IPS-20b (cell line): ENCODE data around the gene PTPRE.

Experiments
- H3K27ac ChIP-seq: one replicate; pipeline ENCODE4 v1.5.1; 2013; ENCODE audit warnings: low read length
- H3K27me3 ChIP-seq: 2 replicates; pipeline ENCODE4 v1.6.1; 2013; ENCODE audit warnings: mild to moderate bottlenecking, low read length, inconsistent platforms; ENCODE audit not compliant: insufficient read depth
- H3K36me3 ChIP-seq: 2 replicates; pipeline ENCODE4 v1.6.1; 2013; ENCODE audit warnings: low read depth, mild to moderate bottlenecking, inconsistent platforms, low read length, moderate library complexity; ENCODE audit not compliant: insufficient read depth
- H3K4me1 ChIP-seq: 2 replicates; pipeline ENCODE4 v1.6.1; 2013; ENCODE audit warnings: mild to moderate bottlenecking, control low read depth, inconsistent platforms, low read length, moderate library complexity; ENCODE audit not compliant: insufficient read depth
- H3K4me3 ChIP-seq: 2 replicates; pipeline ENCODE4 v1.5.1; 2013; ENCODE audit warnings: mild to moderate bottlenecking, low read length, inconsistent platforms
- H3K9ac ChIP-seq: 2 replicates; pipeline ENCODE4 v1.6.1; 2013; ENCODE audit warnings: low read depth, mild to moderate bottlenecking, inconsistent platforms, low read length, moderate library complexity
- H3K9me3 ChIP-seq: 2 replicates; pipeline ENCODE4 v1.6.1; 2013; ENCODE audit warnings: mild to moderate bottlenecking, low read depth, low read length, inconsistent platforms; ENCODE audit not compliant: insufficient read depth

PTPRE gene

GRCh38 chr10:128030498-128031072, 123.7 kb downstream of the PTPRE start:
- no peak overlapping the region for H3K9ac ChIP-seq
- H3K27ac ChIP-seq, result no peak overlapping the region
- H3K4me3 ChIP-seq, result no peak overlapping the region
- H3K9me3 ChIP-seq, result no peaks in the 10 kb centered on the region
- H3K36me3 ChIP-seq, result no peaks in the 10 kb centered on the region
- no peaks in the 10 kb centered on the region for H3K4me1 ChIP-seq
- H3K27me3 ChIP-seq, result no peaks in the 10 kb centered on the region

DNA sequence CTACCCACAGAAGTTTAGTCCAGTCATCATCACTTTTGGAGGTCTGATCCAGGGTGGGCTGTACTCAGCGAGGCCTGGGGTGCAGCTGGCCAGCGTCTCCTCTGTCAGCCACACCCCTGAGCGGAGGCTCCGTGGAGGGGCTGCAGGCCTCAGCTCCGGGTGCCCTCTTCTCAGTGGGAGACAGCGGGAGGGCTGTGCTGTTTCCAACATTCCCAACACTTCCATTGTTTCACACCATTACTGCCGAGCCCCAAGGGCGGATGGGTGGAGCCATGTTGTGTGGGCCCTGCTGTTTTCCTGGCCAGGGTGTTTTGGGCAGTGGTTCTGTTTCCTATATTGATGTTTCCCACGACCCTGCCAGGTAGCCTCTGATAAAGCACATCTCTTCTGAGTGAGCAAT, 124.3 kb downstream of the PTPRE start:
- Histone ChIP-seq H3K36me3 (no peaks in the 10 kb centered on the region), H3K27me3 (no peaks in the 10 kb centered on the region), H3K4me3 (no peak overlapping the region), H3K9me3 (no peaks in the 10 kb centered on the region), H3K4me1 (no peaks in the 10 kb centered on the region), H3K27ac (no peak overlapping the region), H3K9ac (no peak overlapping the region)

- Histone ChIP-seq H3K27ac (no peak overlapping the region), H3K36me3 (no peaks in the 10 kb centered on the region), H3K9me3 (no peaks in the 10 kb centered on the region), H3K4me1 (no peaks in the 10 kb centered on the region), H3K27me3 (no peaks in the 10 kb centered on the region; the same call in 1 of the 2 replicates), H3K9ac (no peak overlapping the region), H3K4me3 (no peak overlapping the region)
Observed at GRCh38 chr10:128032466-128032865, 125.6 kb downstream of the PTPRE start.

DNA sequence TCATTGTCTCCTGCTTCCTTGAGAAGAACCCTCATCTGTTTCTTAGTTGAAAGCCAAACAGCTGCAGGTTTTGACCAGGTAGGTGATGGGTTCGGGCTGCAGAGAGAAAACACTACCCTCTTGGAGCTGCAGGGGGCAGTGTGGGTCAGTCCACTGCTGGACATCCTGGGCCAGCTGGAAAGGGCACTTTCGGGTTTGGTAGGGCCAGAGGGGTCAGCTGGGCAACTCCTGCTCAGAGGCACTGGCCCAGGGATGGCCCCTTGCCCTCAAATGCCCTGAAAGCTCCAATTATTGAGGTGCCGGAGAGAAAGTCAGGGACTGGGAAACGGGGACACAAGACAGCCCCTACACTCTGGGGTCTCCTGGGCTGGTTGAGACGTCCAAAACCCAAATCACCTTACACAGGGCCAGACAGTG, 128.7 kb downstream of the PTPRE start:
- H3K4me1 ChIP-seq, result no peaks in the 10 kb centered on the region
- peaks cover 1% of the 10 kb centered on the region; the same call in 1 of the 2 replicates for H3K27me3 ChIP-seq
- H3K9me3 ChIP-seq, result no peaks in the 10 kb centered on the region
- no peaks in the 10 kb centered on the region for H3K36me3 ChIP-seq
- H3K27ac ChIP-seq, result no peak overlapping the region
- no peak overlapping the region for H3K4me3 ChIP-seq
- H3K9ac ChIP-seq, result no peak overlapping the region

DNA sequence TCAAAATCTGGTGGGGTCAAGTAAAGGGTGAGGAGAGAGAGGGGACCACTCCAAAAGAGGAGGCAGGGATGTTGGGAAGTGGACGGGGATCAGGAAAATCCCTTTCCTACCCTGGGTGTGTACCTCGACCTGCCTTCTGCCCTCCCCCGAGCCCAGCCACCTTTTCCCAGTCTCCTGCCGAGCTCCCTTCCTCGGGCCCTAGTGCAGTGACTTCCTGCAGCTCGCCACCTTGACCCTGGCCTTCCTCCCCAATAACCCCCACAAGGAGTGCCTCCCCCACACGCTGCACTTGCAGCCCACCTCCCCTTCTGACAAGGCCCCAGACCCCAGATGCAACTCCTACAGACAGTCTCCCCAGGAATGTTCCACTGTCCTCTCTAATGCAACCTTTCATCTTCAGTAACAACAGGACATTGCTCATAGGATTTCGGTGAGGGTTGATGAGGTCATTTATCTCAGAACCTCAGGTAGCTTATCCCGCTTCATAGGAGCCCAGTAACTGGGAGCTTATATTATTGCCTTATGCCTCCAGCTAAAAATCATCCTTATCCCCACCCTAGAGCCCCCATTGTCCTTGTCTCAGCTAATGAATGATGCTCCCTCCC, 129.2 kb downstream of the PTPRE start:
- no peaks in the 10 kb centered on the region for H3K9me3 ChIP-seq

GRCh38 chr10:128036746-128037543, 130.0 kb downstream of the PTPRE start:
- no peaks in the 10 kb centered on the region for H3K36me3 ChIP-seq
- no peaks in the 10 kb centered on the region for H3K9me3 ChIP-seq
- H3K4me1 ChIP-seq, result no peaks in the 10 kb centered on the region
- H3K27ac ChIP-seq, result no peak overlapping the region
- H3K9ac ChIP-seq, result no peak overlapping the region
- H3K4me3 ChIP-seq, result no peak overlapping the region
- H3K27me3 ChIP-seq, result peaks cover 8% of the 10 kb centered on the region; the same call in 1 of the 2 replicates

More for the DNA sequence above, 129.2 kb downstream of the PTPRE start:
- Histone ChIP-seq H3K4me1 (no peaks in the 10 kb centered on the region), H3K27me3 (peaks cover 4% of the 10 kb centered on the region; the same call in 1 of the 2 replicates), H3K4me3 (no peak overlapping the region), H3K9ac (no peak overlapping the region), H3K27ac (no peak overlapping the region), H3K36me3 (no peaks in the 10 kb centered on the region)

DNA sequence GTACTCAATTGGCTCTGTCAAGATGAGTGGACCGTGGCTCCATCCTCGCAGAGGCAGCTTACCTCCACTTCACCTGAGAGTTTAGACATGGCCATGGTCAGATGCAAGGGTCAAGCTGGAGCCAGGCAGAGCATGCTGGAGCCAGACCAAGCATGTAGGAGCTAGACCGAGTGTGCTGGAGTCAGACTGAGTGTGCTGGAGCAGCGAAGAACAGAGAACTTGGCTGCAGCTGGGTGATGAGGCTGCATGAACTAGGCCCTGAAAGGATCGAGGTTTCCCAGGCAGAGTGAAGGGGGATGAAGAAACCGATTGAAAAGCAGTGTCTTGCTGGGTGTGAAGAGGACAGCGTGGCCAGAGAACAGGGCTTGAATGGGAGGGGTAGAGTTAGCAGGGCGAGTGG, 133.2 kb downstream of the PTPRE start:
- H3K9ac ChIP-seq, result no peak overlapping the region
- peaks cover 28% of the 10 kb centered on the region for H3K27me3 ChIP-seq
- H3K9me3 ChIP-seq, result no peaks in the 10 kb centered on the region
- no peak overlapping the region for H3K4me3 ChIP-seq
- no peak overlapping the region for H3K27ac ChIP-seq
- H3K36me3 ChIP-seq, result no peaks in the 10 kb centered on the region
- no peaks in the 10 kb centered on the region for H3K4me1 ChIP-seq

DNA sequence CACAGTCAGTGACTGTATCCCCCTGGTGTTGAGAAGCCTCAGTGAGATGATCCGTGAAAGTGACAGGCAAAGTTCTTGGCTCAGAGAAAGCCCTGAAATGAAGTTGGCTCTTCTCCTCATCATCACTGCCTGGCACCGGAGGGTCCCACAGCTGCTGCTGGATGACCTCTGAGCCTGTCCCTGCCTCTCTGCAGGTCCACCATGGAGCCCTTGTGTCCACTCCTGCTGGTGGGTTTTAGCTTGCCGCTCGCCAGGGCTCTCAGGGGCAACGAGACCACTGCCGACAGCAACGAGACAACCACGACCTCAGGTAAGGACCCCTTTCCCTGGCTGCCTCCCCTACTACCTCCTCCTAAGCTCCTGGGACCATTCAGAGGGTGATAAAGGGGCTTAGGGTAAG, 133.8 kb downstream of the PTPRE start:
- Histone ChIP-seq H3K27me3 (peaks cover 28% of the 10 kb centered on the region), H3K4me1 (no peaks in the 10 kb centered on the region), H3K4me3 (no peak overlapping the region), H3K9ac (no peak overlapping the region), H3K27ac (no peak overlapping the region), H3K9me3 (no peaks in the 10 kb centered on the region), H3K36me3 (no peaks in the 10 kb centered on the region)

DNA sequence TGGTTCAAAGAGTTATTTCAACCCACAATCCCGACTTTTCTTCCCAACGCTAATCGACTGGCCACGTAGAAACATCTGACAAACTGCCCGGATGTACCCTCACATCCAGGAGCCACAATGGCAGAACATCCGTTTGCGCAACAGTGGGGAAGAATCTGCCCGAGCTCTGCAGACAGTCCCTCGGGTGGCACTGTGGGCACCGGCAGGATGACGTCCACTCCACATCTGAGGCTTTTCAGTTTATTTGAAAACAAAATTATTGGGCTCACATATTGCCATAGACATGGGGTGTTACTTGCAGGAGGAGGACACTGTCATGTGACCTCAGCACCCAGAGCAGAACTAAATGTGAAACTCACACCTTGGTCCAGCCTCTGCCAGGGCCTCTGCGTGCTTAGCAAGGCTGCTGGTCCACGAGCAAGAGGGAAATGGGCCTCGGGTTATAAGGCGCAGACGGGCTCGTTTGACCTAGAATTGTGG, 135.3 kb downstream of the PTPRE start:
- peaks cover 36% of the 10 kb centered on the region for H3K27me3 ChIP-seq
- no peaks in the 10 kb centered on the region for H3K4me1 ChIP-seq
- no peak overlapping the region for H3K4me3 ChIP-seq
- H3K36me3 ChIP-seq, result no peaks in the 10 kb centered on the region
- no peak overlapping the region for H3K9ac ChIP-seq
- H3K27ac ChIP-seq, result no peak overlapping the region
- H3K9me3 ChIP-seq, result no peaks in the 10 kb centered on the region

DNA sequence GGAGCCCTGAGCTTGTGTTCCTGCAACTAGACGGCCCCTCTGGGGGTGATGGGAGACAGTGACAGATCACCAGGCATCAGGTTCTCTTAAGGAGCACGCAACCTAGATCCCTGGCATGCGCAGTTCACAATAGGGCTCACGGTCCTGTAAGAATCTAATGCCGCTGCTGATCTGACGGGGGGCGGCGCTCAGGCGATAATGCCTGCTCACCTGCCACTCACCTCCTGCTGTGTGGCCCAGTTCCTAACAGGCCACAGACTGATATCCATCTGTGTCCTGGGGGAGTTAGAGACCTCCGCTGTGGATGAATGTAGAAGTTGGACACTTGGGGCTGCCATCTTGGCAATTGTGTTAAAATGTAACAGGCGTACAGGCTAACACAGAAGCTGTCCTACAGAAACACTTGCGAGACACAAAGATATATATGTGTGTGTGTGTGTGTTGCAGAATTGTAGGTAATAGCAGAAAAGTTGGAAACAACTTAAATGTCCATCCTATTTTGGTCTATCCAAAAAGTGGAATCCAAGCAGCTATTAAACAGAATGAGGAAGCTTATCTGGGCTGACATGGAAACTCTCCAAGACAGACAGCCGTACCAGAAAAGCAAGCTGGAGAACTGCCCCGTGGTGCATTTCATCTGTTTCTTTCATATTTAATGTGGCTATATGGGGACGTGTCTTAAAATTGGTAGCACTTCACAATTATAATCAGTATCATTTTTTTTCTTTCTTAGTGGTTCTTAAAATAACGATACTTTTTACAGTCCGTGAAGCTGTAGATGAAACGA, 136.5 kb downstream of the PTPRE start:
- no peak overlapping the region for H3K27ac ChIP-seq
- H3K27me3 ChIP-seq, result peaks cover 36% of the 10 kb centered on the region
- no peaks in the 10 kb centered on the region for H3K9me3 ChIP-seq

GRCh38 chr10:128044186-128044585, 137.3 kb downstream of the PTPRE start:
- H3K27ac ChIP-seq, result no peak overlapping the region
- H3K27me3 ChIP-seq, result peaks cover 36% of the 10 kb centered on the region
- no peak overlapping the region for H3K9ac ChIP-seq
- no peaks in the 10 kb centered on the region for H3K36me3 ChIP-seq
- H3K9me3 ChIP-seq, result no peaks in the 10 kb centered on the region
- H3K4me1 ChIP-seq, result no peaks in the 10 kb centered on the region
- no peak overlapping the region for H3K4me3 ChIP-seq

More for the DNA sequence above, 136.5 kb downstream of the PTPRE start:
- Histone ChIP-seq H3K36me3 (no peaks in the 10 kb centered on the region), H3K9ac (no peak overlapping the region), H3K4me1 (no peaks in the 10 kb centered on the region), H3K4me3 (no peak overlapping the region)
